Measurements from ENCODE around the gene TBC1D9.

TBC1D9 gene

DNA sequence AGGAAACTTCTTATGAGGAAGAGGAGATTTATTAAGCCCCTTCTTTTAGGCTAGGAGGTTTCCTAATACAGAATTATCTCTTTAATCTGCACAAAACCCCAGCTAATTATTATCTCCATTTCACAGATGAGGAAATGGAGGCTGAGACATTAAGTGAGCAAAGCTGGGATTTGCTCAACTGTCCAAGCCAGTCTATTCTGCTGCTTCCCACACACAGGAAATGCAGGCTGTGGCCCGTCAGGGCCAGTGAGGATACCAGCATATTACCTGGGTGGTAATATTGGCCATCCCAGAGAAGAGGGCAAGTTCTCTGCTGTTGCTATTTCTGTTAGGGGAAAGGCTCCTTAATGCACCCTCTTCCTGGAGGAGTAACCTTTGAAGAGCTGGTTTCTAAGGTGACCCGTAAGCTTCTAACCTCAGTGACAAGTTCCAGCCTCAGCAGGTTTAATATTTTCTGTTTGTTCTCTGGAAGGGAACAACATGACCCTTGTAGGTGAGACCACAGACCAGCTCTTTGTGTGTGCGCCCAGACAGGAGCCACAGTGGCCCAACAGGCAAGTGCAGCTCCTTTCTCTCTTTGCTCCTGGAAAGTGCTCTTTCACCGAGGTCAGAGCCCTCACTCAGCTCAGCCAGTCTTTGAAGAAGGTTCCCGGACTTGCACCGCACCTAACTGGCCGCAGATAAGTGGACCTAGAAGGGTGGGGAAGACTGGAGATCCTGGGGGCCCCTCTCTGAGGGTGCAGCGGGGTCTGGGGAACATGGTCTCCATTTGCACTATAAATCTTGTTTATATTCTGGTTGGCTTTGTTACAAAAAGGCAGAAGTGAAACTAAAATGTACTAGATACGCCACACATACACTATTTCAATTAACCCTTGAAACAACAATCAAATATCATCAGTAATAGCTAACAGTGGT is 35.5 kb downstream of the TBC1D9 start:
- DNase-seq (ENCODE audit: low read depth) = no peak

DNA sequence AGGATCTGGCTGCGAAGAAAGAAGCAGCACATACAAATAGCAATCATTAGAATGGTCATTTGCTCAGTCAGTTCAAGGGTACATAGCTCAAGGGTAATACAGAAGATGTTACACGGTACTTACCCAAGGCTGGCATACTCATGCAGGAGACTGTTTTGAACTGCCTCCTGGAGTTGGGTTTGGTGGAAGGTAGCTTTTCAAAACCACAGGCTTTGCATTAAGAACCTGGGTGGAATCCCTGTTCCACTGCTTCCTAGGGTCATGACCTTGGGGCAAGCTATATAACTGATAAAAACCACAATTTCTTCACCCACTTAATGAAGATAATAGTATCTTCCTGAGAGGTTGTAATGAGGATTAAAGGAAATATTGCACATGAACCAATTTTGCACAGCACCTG is 36.5 kb downstream of the TBC1D9 start:
- DNase-seq (ENCODE audit: low read depth) = no peak

DNA sequence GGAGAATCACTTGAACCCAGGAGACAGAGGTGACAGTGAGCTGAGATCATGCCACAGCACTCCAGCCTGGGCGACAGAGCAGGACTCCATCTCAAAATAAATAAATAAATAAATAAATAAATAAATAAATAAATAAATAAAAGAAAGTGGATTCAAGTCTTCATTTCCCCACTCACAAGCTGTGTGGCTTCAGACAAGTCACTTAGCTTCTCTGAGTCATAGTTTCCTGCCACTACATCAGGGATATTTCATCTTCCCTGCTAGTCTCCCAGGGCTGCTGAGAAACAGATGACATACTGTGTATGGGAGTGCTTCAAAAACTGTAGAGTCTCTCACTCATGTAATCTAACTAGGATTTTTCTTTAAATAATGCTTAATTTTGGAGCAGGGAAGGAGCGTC is 37.2 kb downstream of the TBC1D9 start:
- no peak for DNase-seq (ENCODE audit: low read depth)

DNA sequence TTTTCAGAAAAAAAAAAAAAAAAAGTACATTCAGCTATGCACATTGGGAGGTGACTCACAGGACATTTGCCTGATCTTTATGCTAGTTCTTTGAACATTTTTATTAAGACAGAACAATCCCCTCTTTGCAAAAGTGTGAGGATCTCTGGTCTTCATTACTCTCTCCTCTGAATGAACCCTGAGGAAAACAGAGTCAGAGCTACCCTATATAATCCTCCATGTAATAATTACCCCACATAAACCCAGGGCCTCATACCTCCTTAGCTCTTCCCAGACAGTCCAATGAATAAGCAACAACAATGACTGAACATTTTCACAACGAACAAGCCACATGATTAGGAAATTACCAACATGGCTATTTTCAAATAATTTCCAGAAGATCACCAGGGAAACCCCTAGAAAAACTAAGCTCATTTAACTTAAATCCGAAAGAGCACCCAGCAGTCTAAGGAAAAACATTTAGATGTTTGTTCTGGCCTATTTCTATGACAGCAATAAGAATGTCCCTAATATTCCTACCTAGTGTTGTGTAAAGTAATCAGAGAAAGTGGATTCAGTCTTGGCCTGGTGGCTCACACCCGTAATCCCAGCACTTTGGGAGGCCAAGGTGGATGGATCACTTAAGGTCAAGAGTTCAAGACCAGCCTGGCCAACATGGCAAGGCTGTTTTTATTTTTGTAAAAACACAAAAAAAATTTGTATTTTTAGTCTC is 37.8 kb downstream of the TBC1D9 start:
- no peak for DNase-seq (ENCODE audit: low read depth)

DNA sequence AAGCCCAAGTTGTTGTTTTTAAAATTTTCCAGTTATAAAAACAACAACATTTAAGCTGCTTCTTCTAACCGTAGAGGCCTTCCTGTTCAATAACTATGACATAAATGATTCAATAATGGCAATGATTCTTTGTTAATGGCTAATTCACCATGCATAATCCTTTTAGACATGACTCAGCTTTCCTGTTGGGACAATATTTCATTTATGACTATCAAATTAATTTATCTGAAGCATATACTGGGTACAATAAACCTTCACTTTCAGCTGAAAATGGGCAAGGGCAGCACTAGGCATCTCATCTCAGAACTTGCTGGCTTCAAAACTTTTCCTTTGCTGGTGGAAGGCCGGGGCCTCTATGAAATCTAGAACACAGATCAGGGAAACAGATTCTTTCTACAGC is 38.9 kb downstream of the TBC1D9 start:
- no peak for DNase-seq (ENCODE audit: low read depth)

DNA sequence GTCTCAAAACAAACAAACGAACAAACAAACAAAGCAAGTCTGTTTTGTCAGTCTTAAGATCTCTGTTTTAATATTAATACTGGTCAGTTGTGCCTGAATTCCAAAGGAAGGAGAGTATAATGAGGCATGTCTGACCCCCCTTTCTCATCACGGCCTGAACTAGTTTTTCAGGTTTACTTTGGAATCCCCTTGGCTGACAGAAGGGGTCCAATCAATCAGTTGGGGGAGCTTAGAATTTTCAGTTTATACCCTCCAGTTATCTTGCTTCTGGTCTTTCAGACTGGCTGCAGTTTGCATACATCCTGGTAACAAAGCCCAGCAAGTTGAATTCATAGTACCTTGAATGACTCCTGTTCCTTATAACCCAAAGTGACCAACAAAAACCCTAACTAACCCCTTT is 41.1 kb downstream of the TBC1D9 start:
- no peak for DNase-seq (ENCODE audit: low read depth)

DNA sequence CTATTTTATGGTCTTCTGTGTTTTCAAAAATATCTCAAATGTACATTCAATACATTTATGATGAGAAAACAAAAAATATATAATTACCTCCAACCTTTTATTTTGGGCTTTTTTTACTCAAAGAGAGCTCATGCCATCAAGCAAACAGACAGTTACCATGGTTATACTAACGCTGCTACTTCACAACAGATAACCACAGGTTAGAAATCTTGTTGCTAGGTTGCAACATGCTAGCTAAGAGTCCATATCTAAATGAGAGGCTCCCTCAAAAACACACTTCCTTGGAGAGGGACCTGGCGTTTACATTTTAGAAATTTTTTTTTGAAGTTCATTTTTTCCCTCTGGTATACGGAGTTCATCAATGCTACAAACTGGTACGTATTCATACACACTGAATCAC is 44.3 kb downstream of the TBC1D9 start:
- DNase-seq (ENCODE audit: low read depth) = no peak

DNA sequence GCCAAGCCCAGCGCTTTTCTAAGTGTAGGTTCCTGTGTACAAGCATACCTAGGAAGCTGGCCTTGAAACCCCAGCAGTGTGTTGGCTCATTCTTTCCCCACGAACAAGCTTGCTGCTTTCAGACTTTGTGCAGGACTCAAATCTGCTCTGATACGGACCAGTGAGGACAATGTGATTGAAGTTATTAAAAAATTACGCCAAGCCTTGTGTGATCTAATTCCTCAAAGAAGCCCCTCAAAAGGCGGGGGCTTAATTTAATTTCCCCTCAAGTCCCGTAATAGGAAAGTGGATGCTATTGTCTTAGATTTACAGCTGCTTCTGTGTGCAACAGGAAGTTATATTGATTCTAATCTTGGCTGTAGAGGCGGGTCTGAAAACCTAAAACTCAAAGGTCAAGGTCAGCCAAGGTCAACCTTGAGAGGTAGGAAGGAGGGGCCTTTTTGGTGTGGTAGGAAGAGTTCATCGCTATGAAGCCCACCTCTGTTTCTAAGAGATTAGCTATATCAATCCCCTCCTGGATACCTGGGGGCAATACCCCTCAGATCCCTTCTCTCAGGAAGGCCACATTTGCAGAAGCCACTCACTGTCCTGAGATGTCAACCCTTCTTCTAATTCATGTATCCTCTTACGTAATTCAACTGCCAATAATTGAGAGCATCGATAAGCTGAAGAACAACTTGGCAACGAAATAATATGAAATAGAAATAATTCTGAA is 45.1 kb downstream of the TBC1D9 start:
- no peak for DNase-seq (ENCODE audit: low read depth)

DNA sequence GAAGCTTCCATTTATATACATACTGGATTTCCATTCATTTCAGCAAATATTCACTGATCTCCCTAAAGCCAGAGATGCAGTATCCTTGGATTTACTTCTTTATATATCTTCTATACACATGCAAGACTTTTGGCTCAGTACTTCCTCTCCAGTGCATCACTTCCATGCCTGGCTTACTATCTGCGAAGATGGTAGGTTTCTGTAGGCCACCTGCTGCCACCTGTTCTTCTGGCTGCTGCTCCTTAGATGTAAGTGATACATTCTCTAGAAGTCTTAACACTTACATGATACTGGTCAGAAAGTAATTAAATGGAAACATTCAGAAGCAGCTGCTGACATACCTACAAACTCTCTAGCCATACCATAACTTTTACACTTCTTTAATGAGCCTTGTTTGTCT is 48.9 kb downstream of the TBC1D9 start:
- no peak for DNase-seq (ENCODE audit: low read depth)

DNA sequence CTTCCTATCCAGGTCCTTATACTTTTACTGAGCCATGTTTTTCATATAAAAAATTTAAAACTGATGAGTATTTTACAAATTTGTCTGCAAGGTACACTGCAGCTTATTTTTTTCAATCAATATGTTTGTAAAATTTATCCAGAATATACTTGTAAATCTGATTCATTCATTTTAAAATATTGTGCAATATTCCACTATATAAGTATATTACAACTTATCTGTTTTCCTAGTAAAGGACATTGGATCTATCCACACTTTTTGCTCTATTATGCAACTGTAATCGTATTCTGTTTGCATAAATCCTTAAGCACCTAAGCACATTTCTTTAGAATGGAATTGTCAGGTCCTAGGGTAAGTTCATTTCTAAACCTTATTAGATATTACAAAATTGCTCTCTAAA is 49.5 kb downstream of the TBC1D9 start:
- no peak for DNase-seq (ENCODE audit: low read depth)

DNA sequence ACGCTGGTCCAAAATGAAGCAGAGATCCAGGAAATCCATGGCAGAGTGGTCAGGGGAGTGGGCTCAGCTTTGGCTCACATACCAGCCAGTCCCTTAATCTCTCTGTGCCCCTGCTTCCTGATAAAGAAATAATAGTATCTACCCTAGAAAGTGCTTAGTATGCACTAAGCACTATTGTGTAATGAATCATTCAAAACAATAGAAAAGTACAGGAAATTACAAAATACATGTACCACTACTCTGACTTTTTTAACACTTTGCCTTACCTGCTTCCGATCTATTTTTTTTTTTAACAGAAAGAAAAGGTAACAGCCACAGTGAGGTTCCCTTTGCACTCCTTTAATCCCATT is 49.9 kb downstream of the TBC1D9 start:
- DNase-seq (ENCODE audit: low read depth) = no peak

DNA sequence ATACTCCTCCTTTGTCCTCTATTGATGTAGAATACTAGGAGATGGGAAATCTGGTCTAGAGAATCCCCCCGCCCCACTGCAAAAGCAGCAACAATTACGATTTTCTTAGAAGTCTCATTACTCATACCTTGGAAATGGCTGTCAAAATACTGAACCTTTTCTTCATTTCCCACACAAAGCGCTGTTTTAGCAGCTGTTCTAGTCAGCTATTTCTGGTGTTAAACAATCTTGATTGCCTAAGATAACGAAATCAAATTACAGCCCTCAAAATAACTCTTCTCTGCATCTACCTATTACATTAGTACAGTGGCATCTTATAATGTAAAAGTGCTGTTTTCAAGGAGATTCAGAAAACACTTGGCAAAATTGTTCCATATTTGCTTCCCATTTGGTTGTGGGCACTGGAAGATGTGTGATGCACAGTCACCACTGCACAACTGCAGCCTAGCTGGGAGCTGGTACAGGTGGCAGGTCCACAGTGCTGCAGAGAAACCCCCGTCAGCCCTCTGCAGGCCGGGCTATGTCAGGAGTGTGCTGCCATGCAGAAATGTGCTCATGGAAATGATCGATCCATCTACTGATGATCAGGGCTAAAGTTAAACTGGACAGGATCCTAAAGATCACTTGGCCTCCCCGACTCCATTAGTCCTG is 50.4 kb downstream of the TBC1D9 start:
- DNase-seq (ENCODE audit: low read depth) = no peak

DNA sequence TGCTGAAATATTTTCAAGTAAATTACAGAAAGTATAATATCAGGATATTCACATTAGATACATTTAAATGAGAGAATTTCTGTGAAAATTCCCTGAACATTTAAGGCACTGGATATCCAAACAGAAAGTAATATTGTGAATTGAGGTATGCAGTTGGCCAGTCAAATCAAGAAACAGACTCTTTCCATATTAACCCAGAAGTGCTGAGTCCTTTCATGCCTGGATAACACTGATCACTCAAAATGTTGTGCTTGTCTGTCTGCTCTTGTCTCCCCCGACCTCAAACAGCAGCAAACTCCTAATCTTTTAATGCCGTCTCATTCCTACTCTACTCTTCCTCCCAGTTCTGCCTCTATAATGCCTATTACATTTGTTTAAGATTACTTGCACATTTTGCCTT is 51.2 kb downstream of the TBC1D9 start:
- no peak for DNase-seq (ENCODE audit: low read depth)

DNA sequence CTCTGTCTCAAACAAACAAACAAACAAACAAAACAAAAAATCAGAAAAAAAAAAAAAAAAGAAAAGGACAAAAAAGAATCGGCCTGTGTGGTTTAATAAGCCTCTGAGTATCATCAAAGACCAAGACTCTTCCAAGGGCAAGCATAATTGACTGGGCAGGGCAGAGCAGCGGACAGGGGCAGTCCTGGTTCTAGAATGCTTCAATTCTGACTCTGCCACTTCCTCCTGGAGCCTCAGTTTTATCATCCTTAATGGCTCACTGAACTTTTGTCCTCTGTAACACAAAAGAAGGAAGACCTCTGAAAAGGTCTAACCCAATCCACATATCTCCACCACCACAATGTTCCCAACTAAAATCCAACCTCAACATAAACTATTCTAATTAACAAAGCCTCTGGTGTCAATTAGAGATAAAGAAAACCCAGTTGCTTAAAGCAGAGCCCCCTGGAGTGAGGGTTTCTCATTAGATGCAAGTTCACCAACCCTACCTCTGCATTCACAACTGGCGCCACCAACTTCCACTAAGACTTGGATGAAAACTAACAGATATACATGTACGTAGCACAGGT is 51.7 kb downstream of the TBC1D9 start:
- no peak for DNase-seq (ENCODE audit: low read depth)

DNA sequence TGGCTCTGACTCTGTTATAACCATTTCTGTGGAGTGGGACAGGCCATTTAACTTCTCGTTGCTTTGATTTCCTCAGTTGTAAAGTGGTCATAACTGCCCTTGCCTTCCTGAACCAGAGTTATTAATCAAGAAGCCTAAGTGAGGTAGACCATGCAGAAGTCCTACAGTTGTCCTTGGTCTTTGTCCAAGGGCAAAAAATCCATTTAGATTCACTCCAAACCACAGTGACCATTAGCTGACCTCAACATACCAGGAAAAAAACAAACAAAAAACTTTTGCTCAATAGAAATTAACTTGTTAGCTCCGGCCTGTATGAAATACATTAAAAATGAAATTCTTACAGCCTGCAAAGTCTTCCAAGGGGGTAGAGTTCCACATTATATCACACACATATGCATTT is 52.7 kb downstream of the TBC1D9 start:
- DNase-seq (ENCODE audit: low read depth) = no peak

DNA sequence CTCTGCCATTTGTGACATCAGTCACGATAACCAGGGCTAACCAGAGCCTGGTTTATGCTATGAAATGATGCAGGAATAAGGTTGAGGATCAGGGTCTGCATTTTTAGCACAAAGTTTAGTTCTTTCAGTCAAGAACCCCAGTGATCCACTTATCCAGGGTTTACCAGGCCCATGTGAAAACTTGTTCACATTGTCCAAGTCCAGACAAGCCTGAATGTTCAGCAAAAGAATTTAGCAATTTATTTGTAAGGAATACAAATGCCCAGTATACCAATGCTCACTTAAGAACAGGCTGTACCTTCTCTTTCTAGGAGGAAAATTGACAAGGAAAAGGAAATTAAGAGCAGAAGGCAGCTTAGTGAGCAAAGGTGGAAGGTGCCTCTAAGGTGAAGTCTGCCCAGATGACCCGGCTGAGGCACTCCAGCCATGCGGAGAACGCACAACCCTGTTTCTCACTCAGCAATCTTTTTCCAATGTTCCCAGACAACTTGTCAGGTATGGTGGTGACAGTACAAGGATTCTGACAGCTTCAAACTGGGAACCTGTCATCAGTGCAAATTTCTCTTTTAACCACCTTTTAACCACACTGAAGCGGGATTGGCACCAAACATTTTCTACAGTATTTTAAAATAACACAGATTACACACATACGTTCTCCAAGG is 54.0 kb downstream of the TBC1D9 start:
- no peak for DNase-seq (ENCODE audit: low read depth)

DNA sequence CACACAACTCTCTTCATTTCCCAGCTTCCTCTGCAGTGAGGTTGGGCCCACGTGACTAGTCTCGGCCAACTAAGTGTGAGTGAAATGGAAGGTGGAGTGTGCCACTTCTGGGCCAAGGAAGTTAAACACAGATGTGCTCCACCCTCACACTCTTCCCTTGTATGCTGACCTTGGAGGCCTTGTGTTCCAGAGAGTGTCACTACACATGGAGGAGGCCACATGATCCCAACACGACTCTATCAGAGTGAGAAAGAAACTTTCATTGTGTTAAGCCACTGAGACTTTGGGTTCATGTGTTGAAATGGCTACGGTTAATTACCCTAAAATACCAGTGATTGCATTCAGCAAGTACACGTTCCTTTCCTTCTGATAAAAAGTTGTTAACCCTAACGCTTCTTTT is 55.1 kb downstream of the TBC1D9 start:
- DNase-seq (ENCODE audit: low read depth) = no peak

DNA sequence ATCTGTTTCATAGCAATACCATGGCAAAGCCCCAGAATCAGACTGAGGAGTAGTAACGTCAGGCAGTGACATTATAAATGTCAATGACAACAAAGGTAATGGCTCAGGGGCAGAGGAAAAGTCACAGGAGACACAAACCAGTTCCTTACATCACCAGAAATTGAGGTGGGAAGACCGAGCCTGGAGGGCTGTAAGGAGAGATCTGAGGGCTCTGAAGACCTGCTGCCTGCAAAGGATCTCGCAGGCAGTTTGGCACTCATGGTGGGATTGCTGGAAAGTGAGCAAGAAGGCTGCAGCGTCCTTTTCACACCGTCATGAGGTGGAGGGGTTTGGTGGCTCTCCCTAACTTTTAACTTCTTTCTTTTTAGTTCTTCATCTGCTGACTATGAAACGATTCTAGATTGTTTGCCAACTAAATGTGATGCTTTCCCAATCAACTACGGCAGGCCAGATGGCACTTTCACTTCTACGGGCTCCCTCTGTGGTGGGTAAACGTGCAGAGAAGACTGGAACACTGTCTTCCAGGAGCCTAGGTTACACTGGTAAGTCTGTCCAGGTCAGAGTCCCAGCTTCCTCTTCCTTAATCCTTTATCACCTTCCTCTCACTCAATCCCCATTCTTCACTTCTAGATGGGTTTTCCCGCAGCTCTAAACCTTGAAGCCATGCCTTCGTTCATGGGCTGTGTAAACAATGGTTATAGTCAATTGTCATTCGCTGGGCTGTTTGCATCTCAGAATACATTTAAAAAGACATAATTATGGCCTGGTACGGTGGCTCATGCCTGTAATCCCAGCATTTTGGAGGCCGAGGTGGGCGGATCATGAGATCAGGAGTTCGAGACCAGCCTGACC is 58.2 kb downstream of the TBC1D9 start:
- DNase-seq (ENCODE audit: low read depth) = no peak

DNA sequence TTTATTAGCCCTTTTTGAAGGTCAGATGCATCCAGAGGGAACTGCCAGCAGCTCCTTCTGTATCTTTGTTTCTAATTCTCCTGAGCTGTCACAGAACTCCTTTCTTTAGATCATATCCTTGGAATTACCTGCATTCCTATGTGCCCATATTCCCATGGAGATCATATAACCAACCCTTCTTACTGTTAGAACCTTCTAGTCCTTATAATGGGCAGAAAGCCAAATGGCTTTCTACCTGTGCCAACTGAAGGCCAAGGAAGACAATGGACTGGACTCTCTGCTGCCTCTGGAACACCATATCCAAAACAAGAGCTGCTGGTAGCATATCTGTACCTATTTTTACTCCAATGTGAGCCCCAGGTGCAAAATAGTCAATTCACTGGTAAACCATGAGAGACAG is 60.7 kb downstream of the TBC1D9 start:
- no peak for DNase-seq (ENCODE audit: low read depth)

DNA sequence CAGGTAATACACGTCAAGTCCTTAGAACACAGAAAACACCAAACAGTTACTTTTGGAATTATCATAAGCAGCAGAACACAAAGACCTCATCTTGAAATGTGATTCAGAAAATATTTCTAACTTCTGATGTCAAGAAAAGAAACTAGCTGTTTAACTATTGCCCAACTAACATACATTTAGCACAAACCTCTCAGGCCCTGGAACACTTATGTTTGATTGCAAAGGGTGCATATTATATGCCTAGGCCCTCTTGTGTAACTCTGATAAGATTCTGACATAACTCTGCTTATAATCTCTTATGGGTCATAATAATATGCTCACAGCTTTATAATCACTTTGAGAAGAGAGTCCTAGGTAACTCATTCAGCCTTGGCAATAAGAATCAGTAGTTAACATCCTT is 62.6 kb downstream of the TBC1D9 start:
- DNase-seq (ENCODE audit: low read depth) = no peak

DNA sequence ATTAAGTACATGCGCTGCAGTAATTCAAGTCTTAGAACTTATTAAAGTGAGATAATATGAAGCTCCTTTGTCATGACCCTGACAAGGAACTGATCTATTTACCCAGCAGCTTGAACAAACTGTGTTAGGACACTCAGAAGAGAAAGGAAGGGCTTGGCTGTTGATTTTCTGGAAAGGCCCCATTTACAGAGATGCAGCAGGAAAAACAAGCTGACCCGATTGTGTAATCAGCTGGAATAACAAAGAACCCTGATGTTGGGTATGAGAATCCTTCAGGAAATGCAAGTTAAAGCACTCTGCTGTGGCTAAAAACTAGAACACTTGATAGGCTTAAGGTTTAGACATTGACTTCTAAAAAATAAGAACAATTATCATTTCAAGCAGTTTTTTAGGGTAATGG is 64.8 kb downstream of the TBC1D9 start:
- DNase-seq (ENCODE audit: low read depth) = no peak
